AG04450 (cell line): ENCODE measurements around the gene SOAT1. TPM values are rescaled to one million over a fixed set of nuclear protein-coding genes. Genes with fewer than 3 reads are reported as not detected.

Experiments
- CTCF ChIA-PET: fragments of 300-600, 350-600 bp; formaldehyde crosslinking; extraction: SDS; loops from one replicate; lab custom pipeline; 2022; ENCODE audit warnings: antibody characterized with exemption, inconsistent platforms; lab: Charles Lee
- POLR2A ChIA-PET: fragments of 350-600 bp; formaldehyde crosslinking; extraction: SDS; loops from one replicate; lab custom pipeline; 2021; ENCODE audit warnings: antibody characterized with exemption, inconsistent platforms; lab: Yijun Ruan, JAX
- DNase-seq: peaks from one replicate; pipeline ENCODE4 v3.0.0-alpha.2; 2011; ENCODE audit warnings: low read depth, low spot score
- H3K27ac ChIP-seq: one replicate; pipeline ENCODE4 v1.5.1; 2012; ENCODE audit warnings: low read depth, low read length, control low read depth
- H3K27me3 ChIP-seq: one replicate; pipeline ENCODE4 v1.6.0; 2012; ENCODE audit warnings: low read length; ENCODE audit not compliant: control insufficient read depth, insufficient read depth
- H3K4me3 ChIP-seq: 2 replicates; pipeline ENCODE4 v1.5.1; 2011; ENCODE audit warnings: mild to moderate bottlenecking, low read depth, low read length, control low read depth
- H3K9me3 ChIP-seq: 2 replicates; pipeline ENCODE4 v1.5.1; 2012; ENCODE audit warnings: low read length; ENCODE audit not compliant: control insufficient read depth, insufficient read depth
- polyA plus RNA-seq: library from polyadenylated mRNA; depleted of rRNA; stranded (reverse); fragments of >200 nt; gene quantifications from 2 replicates; pipeline ENCODE4 v1.2.3, GENCODE V29; 2011
- TF ChIP-seq, protein P1 (sequence below): IDR thresholded peaks from 2 replicates; pipeline ENCODE4 v1.5.1; 2011; ENCODE audit warnings: low read depth, low read length, control low read depth, inconsistent platforms

The SOAT1 gene
- polyA plus RNA-seq, 1 experiment, result 54.2 TPM

GRCh38 chr1:179365342-179366092 is 71.9 kb downstream of the SOAT1 start, which contains the start of gene AXDND1:
Gene AXDND1 (plus strand): TSS chr1:179365971. CDS start chr1:179366510, 539 bp downstream.
- Histone ChIP-seq H3K9me3 (no peaks in the 10 kb centered on the region; the same call in 1 of the 2 replicates), H3K27me3 (no peaks in the 10 kb centered on the region), H3K27ac (peak within 1 kb of the TSS; percentile 97), H3K4me3 (peak within 1 kb of the TSS; percentile 80)
- ChIA-PET POLR2A (interaction anchor here (0.8 to 1.0 kb wide), 2 partner anchors 12 to 71 kb away, joined by 4 to 8 read pairs; partner anchors contain the start of gene SOAT1), CTCF (interaction anchor here (0.9 to 7.9 kb wide), 5 partner anchors 71 to 287 kb away, joined by 3 to 123 read pairs (median 4); partner anchors contain the start of gene SOAT1)
- peak; percentile 52 for DNase-seq
- TF ChIP-seq, protein P1, sequence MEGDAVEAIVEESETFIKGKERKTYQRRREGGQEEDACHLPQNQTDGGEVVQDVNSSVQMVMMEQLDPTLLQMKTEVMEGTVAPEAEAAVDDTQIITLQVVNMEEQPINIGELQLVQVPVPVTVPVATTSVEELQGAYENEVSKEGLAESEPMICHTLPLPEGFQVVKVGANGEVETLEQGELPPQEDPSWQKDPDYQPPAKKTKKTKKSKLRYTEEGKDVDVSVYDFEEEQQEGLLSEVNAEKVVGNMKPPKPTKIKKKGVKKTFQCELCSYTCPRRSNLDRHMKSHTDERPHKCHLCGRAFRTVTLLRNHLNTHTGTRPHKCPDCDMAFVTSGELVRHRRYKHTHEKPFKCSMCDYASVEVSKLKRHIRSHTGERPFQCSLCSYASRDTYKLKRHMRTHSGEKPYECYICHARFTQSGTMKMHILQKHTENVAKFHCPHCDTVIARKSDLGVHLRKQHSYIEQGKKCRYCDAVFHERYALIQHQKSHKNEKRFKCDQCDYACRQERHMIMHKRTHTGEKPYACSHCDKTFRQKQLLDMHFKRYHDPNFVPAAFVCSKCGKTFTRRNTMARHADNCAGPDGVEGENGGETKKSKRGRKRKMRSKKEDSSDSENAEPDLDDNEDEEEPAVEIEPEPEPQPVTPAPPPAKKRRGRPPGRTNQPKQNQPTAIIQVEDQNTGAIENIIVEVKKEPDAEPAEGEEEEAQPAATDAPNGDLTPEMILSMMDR, result peak; percentile 38

DNA sequence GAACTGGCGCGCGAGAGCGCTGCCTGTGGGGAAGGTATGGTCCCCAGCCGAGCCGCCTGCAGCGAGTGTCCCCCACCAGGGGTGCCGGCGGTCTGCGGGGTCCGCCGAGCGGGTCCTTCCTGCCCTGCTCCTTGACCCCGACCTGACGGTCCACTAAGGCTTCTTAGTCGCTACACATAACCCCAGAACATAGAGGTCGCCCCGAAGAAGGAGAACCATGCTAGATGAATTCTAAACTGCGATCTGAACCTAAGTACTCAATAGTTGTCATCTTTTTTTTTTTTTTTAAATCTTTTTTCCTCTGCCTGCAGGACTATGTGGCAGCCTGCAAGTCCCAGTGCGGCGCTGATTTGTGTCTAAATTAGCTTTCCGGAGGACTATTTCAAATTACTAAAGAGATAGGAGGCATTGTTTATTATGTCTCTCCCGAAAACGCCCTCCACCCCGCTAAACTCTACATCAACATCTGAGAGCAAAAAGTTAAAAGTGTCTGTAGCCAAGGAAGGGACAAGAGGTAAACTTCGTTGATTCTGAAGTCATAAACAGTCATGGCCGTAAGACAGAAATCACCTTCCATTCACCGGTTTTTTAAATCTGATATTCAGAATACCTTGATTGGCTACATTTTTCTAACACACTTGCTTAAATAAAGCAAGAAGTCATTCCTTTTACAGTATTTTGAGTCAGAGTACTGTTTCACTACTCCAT is 72.7 kb downstream of the SOAT1 start:
- Histone ChIP-seq H3K4me3 (peak overlapping the region; percentile 80), H3K9me3 (no peaks in the 10 kb centered on the region; the same call in 1 of the 2 replicates), H3K27me3 (no peaks in the 10 kb centered on the region), H3K27ac (peak overlapping the region; percentile 97)
- DNase-seq, result no peak
- ChIA-PET CTCF (interaction anchor here (0.9 to 7.9 kb wide), 3 partner anchors 72 to 288 kb away, joined by 3 to 123 read pairs (median 4); partner anchors contain the start of gene SOAT1), POLR2A (interaction anchor here (0.6 to 1.0 kb wide), 2 partner anchors 72 to 96 kb away, joined by 3 to 8 read pairs; partner anchors contain the start of gene SOAT1)
- TF ChIP-seq, protein P1, result no peak

DNA sequence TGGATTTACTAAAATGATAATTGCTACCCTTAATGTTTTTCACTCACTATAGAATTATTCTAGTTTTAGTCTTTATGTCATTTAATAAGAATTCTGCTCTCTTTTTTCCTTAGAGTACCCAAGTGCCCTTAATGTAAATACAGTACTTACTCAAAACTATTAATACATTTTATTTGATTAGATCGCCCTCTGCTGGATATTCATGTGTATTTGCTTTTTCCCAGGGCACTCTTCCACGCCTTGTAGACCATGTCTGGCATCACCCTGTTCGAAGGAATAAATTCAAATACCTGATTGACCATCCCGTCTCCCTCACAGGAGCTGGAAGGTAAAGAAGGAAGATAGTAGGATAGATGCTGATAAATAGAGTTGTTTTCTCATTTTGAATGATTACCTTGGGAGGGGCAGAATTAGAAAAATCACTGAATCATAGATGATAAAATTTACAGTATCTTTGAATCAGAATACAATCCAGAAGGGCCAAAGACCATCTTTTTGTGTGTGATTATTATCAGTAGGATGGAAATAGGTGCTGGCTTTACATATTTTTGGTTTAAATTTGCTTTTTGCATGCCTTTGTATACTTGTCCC is 76.2 kb downstream of the SOAT1 start:
- Histone ChIP-seq H3K27ac (no peak overlapping the region), H3K9me3 (no peaks in the 10 kb centered on the region; the same call in 1 of the 2 replicates), H3K4me3 (no peak overlapping the region), H3K27me3 (no peaks in the 10 kb centered on the region)
- TF ChIP-seq, protein P1, result peak; percentile 58
- peak; percentile 54 for DNase-seq
- POLR2A ChIA-PET, result no interaction called here
- CTCF ChIA-PET, result interaction anchor here (0.5 to 7.9 kb wide), 22 partner anchors 11 to 475 kb away, joined by 3 to 123 read pairs (median 3); no protein-coding TSS in a partner anchor

DNA sequence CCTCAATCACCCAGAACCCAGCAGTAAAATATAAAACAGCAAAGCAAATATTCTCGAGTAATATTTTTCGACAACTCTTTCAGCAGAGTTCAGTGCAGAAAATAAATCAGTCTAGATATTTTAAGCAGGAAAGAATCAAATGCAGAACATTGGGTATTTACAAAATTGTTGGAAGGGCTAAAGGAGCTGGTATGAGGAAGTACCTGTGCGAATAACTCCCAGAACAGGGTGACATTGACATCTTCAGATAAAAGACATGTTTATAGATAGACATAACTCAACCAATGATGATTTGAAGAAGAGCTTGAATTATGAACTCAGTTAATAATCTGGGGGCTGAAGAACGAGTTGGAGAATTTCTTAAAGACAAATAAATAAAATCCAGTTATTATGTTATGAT is 78.6 kb downstream of the SOAT1 start:
- TF ChIP-seq, protein P1, result no peak
- no peaks in the 10 kb centered on the region for H3K27me3 ChIP-seq
- no peak overlapping the region for H3K27ac ChIP-seq
- DNase-seq, result no peak
- H3K9me3 ChIP-seq, result no peaks in the 10 kb centered on the region
- ChIA-PET CTCF (interaction anchor here (5.8 to 7.9 kb wide), 2 partner anchors 121 to 293 kb away, joined by 83 to 123 read pairs; no protein-coding TSS in a partner anchor), POLR2A (no interaction called here)
- H3K4me3 ChIP-seq, result no peak overlapping the region
